Panc1 (cell line): ENCODE data around the gene DAND5. TPM values are rescaled to one million over a fixed set of nuclear protein-coding genes. Genes with fewer than 3 reads are reported as not detected.
"Not testable (repeated sequence)": the region's sequence is repeated elsewhere in the genome, so short reads cannot be mapped to it uniquely, and the experiment has no call there.

Source experiments
- ATAC-seq: fragments of 200-7000 bp; cut with Tn5 transposase; 2 replicates; pipeline ENCODE4 v1.9.1; 2020; ENCODE audit warnings: mild to moderate bottlenecking, moderate library complexity
- BruUV-seq: library from RNA; stranded (reverse); fragments of 400-500 nt; replicated peaks from 2 replicates; lab custom pipeline; 2021; lab: Mats Ljungman, UMichigan
- CTCF ChIA-PET: fragments of 300-600 bp; sonication (Branson Sonifier 250); formaldehyde crosslinking; loops from one replicate; lab custom pipeline; 2022; ENCODE audit warnings: antibody characterized with exemption; lab: Charles Lee
- POLR2A ChIA-PET: fragments of 300-600 bp; sonication (Branson Sonifier 250); formaldehyde crosslinking; loops from one replicate; lab custom pipeline; 2022; ENCODE audit warnings: antibody characterized with exemption; lab: Charles Lee
- DNase-seq: peaks from one replicate; pipeline ENCODE4 v3.0.0-alpha.2; 2010; ENCODE audit warnings: low read depth, low spot score
- H3K27ac ChIP-seq: 2 replicates; pipeline ENCODE4 v1.5.1; 2011; ENCODE audit warnings: mild to moderate bottlenecking, low read length, inconsistent platforms
- H3K27me3 ChIP-seq: fragments of 200-500 bp; sonication (Bioruptor generic); 2 replicates; pipeline ENCODE4 v1.6.0; 2014; ENCODE audit warnings: low read length, inconsistent platforms; ENCODE audit not compliant: control insufficient read depth, insufficient read depth
- H3K36me3 ChIP-seq: fragments of 200-500 bp; sonication (Bioruptor generic); 2 replicates; pipeline ENCODE4 v1.5.1; 2014; ENCODE audit warnings: inconsistent platforms, mild to moderate bottlenecking, low read length, moderate library complexity; ENCODE audit not compliant: control insufficient read depth, insufficient read depth
- H3K4me1 ChIP-seq: 2 replicates; pipeline ENCODE4 v1.5.1; 2011; ENCODE audit warnings: inconsistent platforms, mild to moderate bottlenecking, low read length, moderate library complexity; ENCODE audit not compliant: control insufficient read depth, insufficient read depth
- H3K4me3 ChIP-seq, 2 experiments: 2 replicates each; pipeline ENCODE4 v1.5.1; 2011 to 2012; ENCODE audit warnings: low read depth in 2 of 2, low read length in 2 of 2, mild to moderate bottlenecking in 2 of 2, inconsistent platforms in 1 of 2, moderate library complexity in 1 of 2
- H3K9me3 ChIP-seq: fragments of 200-500 bp; sonication (Bioruptor generic); 2 replicates; pipeline ENCODE4 v1.5.1; 2014; ENCODE audit warnings: low read depth, mild to moderate bottlenecking, inconsistent platforms, low read length, moderate library complexity; ENCODE audit not compliant: control insufficient read depth, insufficient read depth
- CTCF ChIP-seq: fragments of 450-650 bp; IDR thresholded peaks from 2 replicates; pipeline ENCODE4 v1.5.1; 2017; ENCODE audit warnings: mild to moderate bottlenecking
- POLR2AphosphoS5 ChIP-seq: IDR thresholded peaks from 2 replicates; pipeline ENCODE4 v1.6.1; 2012; ENCODE audit warnings: mild to moderate bottlenecking, low read depth, low read length, moderate library complexity
- REST ChIP-seq, 2 experiments: IDR thresholded peaks; 2 replicates each; pipeline ENCODE4 v1.6.1; 2011 to 2012; ENCODE audit warnings: low read depth in 2 of 2, control low read depth in 1 of 2, low read length in 1 of 2, mild to moderate bottlenecking in 1 of 2, moderate library complexity in 1 of 2; ENCODE audit not compliant: insufficient read depth in 1 of 2
- SIN3A ChIP-seq: IDR thresholded peaks from 2 replicates; pipeline ENCODE4 v1.6.1; 2012; ENCODE audit warnings: low read depth, mild to moderate bottlenecking, low read length, moderate library complexity, borderline replicate concordance; ENCODE audit not compliant: insufficient read depth
- TCF7L2 ChIP-seq: IDR thresholded peaks from 2 replicates; pipeline ENCODE4 v1.6.1; 2011; ENCODE audit warnings: mild to moderate bottlenecking, low read depth, low read length, inconsistent platforms
- in situ Hi-C: cut with HindIII; loops from 2 replicates; pipeline ENCODE4 v1.10.0; 2016; ENCODE audit warnings: low sequenced_read_pairs, low pct_unique_long_range_greater_than_20kb
- intact Hi-C: fragments of 100-400 bp; cut with micrococcal nuclease; formaldehyde crosslinking; loops from one replicate; pipeline ENCODE4 v1.10.0; 2022; ENCODE audit not compliant: unreplicated experiment
- total RNA-seq: library from RNA; stranded (reverse); gene quantifications from one replicate; pipeline ENCODE4 v1.2.1, GENCODE V29; 2021; ENCODE audit not compliant: unreplicated experiment

The DAND5 gene
- total RNA-seq, 1 experiment from 2014 or later: 0.54 TPM

GRCh38 chr19:12953799-12954611 is 15.4 kb upstream of the DAND5 start:
- no TSS peak for BruUV-seq
- in situ Hi-C loops: no loop called here
- intact Hi-C loops: no loop called here
- H3K27ac ChIP-seq: peak overlapping the region; percentile 51; the same call in 1 of the 2 replicates
- H3K9me3 ChIP-seq: no peaks in the 10 kb centered on the region
- TF ChIP-seq POLR2AphosphoS5: 0 out of 2 replicates have a peak, but pooled peaks have one; percentile 24
- no peak for TF ChIP-seq CTCF
- TF ChIP-seq TCF7L2: no peak
- H3K27me3 ChIP-seq: no peaks in the 10 kb centered on the region
- no peak for DNase-seq
- no peak overlapping the region for H3K4me3 ChIP-seq
- ChIA-PET CTCF (interaction anchor here (0.6 to 1.3 kb wide), 3 partner anchors 10 to 16 kb away, joined by 3 to 5 read pairs (median 3); no protein-coding TSS in a partner anchor), POLR2A (interaction anchor here (0.6 kb wide), 1 partner anchor 14 kb away, joined by 3 read pairs; no protein-coding TSS in a partner anchor)
- ATAC-seq: peak; percentile 15; the same call in 1 of the 2 replicates
- peaks cover 30% of the 10 kb centered on the region for H3K4me1 ChIP-seq
- H3K36me3 ChIP-seq: peaks cover 10% of the 10 kb centered on the region

- H3K27me3 ChIP-seq: no peaks in the 10 kb centered on the region
- in situ Hi-C loops: no loop called here
- intact Hi-C loops: no loop called here
- no peaks in the 10 kb centered on the region for H3K9me3 ChIP-seq
- H3K36me3 ChIP-seq: peaks cover 7% of the 10 kb centered on the region
- peaks cover 30% of the 10 kb centered on the region for H3K4me1 ChIP-seq
- CTCF ChIA-PET: interaction anchor here (0.6 to 1.3 kb wide), 2 partner anchors 10 to 11 kb away, joined by 3 to 5 read pairs; no protein-coding TSS in a partner anchor
- BruUV-seq: TSS peak; percentile 79
- H3K27ac ChIP-seq: peak overlapping the region; percentile 18
- ATAC-seq (no peak), DNase-seq (no peak)
- TF ChIP-seq TCF7L2 (no peak), SIN3A (no peak), CTCF (no peak), POLR2AphosphoS5 (no peak; the same call in 1 of the 2 replicates), REST (IDR thresholded peaks at IDR 0.05; ENCODE audit: insufficient read depth in 1 of 2, low read depth in 2 of 2, low read length in 1 of 2) (no peak)
- POLR2A ChIA-PET: interaction anchor here (0.6 kb wide), 1 partner anchor 228 kb away, joined by 5 read pairs; no protein-coding TSS in a partner anchor
- no peak overlapping the region for H3K4me3 ChIP-seq
Measured at GRCh38 chr19:12954612-12954962, 14.8 kb upstream of the DAND5 start.

- in situ Hi-C loops, H3K36me3 ChIP-seq, intact Hi-C loops, DNase-seq, POLR2A ChIA-PET, H3K27me3 ChIP-seq, CTCF ChIA-PET, H3K9me3 ChIP-seq, ATAC-seq, BruUV-seq: not testable (repeated sequence)
- Histone ChIP-seq H3K4me3 (peak overlapping the region; percentile 72 to 78), H3K4me1 (peaks cover 30% of the 10 kb centered on the region), H3K27ac (peak overlapping the region; percentile 58)
Measured at GRCh38 chr19:12955575-12955974, 13.8 kb upstream of the DAND5 start.
